GM19372 (cell line): Measurements from ENCODE around the gene ZNF362.
"Not testable (repeated sequence)": the region's sequence is repeated elsewhere in the genome, so short reads cannot be mapped to it uniquely, and the experiment has no call there.

ENCODE experiments used
- ATAC-seq: cut with Tn5 transposase; IDR thresholded peaks from one replicate; pipeline ENCODE4 v1.9.1; 2021; ENCODE audit warnings: mild to moderate bottlenecking, low read depth, moderate library complexity; ENCODE audit not compliant: unreplicated experiment

The ZNF362 gene

DNA sequence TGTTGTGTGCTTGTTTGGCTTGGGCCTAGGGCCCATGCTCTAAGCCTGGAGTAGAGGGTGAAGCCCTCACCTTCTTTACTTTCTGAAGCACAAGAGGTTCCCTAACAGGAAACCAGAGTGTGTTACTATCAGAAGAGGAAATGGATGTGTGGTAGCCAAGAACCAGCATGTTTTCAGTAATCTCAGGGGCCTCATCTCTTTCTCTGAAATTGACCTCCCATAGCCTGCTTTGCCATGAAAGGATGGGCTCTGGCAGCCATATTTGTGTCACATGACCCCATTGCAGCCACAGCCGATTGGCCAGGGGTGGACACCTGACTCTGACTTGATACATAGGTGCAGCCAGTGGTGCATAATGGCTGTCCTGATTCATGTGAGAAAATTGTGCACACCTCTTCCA, 46.0 kb downstream of the ZNF362 start:
- no peak for ATAC-seq

DNA sequence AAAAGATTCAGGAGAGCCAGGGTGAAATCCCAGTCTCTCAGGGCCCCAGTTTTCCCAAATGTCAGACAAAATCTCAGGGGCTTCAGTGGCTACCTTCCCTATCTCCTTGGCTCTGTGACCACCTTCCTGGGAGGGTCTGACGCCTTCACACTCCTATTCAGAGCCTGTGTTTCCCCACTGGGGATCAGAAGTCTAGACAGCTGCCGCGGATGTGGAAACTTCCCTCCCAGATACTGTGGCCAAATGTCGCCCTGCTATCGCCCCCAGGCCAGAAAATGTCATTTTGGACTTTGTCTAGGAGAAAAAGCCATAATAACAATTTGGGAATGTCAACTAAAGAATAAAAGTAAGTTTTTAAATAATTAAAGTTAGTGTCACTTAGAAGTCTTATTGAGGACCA, 48.7 kb downstream of the ZNF362 start:
- ATAC-seq, result no peak

DNA sequence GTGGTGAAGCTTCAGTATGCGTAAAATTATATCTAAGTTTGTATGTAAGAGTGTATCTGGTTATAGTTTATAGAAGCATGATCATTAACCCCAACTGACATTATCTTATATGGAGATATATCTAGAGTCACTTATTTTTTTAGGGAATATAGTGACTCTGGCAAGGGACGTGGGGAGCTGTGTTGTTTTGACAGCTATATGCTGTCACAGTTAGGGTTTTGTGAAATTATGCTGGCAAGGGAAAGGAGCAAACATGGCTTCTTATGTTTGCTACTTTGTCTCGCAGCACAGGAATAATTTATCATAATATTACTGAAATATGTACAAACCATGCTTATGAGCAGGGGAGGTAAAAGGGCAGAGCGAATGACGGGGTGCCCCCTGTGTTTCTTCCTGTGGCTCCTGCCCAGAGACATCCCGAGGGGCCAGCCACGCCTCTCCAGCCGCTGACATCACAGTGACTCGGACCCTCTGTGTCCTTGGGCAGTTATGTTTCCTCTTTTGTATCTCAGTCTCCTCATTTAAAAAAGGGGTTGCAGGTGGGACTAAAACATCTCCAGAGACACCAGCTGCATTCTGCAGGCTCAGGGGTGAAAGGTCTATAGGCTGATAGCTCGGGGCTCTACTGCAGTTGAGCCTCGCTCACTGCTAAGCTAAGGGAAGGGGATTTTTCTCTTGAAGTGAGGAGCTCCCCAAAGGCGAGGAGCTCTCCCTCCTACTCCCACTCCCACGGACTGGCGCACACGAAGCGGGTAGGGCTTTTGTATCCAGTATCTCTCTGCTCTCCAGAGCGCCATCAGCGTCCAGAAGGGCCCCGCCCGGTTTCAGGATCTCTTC, 49.7 kb downstream of the ZNF362 start:
- ATAC-seq, result no peak

DNA sequence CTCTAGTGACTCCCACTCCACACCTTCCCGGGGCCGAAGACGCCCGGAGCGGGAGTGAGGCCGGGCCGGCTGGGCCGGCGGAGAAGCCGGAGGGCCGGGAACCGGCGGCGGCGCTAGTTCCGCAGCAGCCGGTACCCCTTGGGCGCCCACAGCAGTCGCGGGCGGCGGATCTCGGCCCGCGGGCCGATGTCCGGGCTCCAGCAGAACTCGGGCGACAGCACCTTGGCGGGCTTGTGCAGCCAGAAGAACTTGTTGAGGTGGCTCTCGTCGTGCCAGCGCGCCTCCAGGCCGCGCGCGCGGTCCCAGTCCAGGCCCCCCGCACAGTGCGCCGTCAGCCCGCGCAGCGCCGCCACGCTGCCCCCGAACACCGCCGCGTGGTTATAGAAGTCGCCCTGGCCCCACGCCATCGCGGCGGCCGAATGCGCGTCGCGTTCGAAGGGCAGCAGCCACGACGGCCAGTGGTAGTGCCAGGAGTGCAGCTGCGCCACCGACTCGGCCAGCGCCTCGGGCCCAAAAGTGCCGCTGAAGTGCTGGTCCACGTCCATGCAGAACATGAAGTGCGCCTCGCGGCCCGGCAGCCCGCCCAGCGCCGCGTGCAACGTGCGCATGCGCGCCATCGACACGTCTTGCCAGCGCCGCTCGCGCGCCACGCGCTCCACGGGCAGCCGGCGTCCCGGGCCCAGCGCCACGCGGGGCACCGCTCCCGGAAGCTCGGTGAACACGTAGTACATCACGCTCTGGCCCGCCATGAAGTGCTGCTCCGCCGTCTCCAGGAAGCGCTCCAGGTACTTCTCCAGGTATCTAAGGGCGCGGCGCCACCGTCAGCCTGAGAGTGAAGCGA, 50.6 kb downstream of the ZNF362 start:
- ATAC-seq, result no peak

DNA sequence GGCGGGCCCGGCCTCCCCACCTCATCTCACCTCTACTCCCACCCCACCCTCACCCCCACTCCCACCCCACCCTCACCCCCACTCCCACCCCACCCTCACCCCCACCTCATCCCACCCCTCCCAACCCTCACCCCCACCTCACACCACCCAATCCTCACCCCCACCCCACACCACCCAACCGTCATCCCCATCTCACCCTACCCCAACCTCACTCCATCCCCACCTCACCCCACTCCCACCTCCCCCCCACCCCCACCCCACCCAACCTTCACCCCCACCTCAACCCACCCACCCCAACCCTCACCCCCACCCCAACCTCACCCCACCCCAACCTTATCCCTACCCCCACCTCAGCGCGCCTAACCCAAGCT, 51.2 kb downstream of the ZNF362 start:
- ATAC-seq, result no peak

DNA sequence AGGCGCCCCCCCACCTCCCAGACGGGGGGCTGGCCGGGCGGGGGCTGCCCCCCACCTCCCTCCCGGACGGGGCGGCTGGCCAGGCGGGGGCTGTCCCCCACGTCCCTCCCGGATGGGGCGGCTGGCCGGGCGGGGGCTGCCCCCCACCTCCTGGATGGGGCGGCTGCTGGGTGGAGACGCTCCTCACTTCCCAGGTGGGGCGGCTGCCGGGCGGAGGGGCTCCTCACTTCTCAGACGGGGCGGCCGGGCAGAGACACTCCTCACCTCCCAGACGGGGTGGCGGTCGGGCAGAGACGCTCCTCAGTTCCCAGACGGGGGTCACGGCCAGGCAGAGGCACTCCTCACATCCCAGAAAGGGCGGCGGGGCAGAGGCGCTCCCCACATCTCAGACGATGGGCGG, 53.1 kb downstream of the ZNF362 start:
- ATAC-seq, result not testable (repeated sequence)

DNA sequence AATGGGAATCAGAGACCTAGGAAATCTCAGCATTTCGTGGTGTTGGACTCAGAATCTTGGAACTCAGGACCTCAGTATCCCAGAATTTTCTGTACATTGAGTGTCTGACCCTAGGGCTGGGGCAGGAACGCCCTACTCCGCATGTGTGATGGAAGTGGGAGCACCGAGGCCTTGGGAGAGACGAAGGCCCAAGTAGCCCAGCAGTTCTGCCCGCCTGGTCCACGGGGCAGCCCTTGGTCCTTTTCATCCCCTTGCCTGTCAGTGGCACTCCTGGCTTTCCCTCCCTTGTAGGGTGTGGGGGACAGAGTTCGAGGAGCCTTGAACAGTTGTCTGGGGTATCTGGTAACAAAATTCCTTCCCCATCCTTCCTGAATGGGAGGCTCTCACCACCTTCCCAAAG, 54.4 kb downstream of the ZNF362 start:
- no peak for ATAC-seq

DNA sequence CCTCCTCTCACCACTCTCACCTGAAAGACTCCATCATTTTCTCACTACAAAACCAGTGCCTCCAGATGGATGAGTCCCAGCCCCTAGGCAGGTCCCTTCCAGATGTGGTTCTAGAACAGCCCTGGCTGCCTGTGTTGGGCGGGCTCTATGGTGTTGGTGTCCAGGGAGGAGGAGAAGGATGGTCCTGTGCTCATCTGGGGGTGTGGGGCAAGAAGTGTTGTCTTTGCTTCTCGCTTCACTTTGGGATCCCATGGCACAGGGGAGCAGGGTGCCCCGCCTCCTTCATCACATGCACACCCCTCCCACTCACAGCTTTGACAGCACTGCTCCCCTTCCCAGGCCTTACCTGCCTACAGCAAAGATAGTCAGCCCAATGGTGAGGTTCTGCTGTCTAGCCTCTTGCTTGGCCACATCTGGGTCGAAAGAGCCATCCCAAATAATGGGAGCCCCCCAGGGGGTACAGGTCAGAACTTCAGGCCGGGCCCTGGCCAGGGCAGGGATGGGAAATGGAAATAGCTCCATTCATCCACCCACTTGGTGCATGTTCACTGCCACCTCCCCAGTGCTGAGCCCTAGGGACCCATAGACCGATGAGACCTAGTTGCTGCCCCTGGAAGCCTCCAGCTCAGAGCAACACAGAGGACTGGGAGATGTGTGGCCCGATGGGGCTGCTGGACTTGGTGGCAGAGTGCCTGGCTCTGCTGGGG, 55.6 kb downstream of the ZNF362 start:
- ATAC-seq, result no peak

DNA sequence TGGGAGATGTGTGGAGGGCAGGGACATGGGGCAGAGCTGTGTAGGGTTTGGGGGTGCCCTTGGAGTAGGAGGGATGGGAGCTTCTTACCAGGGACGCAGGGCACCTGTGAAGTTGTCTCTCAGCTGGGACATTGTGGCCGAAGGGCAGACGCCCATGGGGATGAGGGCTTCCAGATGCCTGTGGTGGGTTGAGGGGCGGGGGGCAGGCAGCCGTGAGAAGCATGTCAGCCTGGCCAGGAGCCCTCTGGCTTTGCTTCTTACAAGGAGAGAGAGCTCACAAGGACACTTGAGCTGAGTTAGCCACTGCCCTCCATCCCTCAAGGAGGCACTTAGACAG, 56.1 kb downstream of the ZNF362 start:
- no peak for ATAC-seq

DNA sequence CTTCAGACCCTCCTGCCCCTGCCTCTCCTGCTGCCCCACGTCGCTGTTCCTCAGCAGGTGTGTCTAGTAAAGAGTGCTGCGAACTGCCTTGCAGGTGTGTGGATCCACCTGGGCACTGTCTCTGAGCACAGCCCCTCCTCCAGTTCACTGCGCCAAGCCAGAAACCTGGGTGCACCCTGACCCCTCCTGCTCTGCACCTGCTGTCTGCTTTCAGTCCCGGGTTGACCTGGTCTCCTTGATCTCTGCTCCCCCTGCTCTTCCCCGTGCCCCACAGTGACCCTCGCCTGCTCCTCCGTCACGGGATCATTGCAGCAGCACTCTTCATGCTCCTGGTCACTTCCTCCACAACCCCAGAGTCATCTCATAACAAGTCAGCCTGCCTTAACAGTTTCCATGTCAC, 58.1 kb downstream of the ZNF362 start:
- ATAC-seq, result no peak

DNA sequence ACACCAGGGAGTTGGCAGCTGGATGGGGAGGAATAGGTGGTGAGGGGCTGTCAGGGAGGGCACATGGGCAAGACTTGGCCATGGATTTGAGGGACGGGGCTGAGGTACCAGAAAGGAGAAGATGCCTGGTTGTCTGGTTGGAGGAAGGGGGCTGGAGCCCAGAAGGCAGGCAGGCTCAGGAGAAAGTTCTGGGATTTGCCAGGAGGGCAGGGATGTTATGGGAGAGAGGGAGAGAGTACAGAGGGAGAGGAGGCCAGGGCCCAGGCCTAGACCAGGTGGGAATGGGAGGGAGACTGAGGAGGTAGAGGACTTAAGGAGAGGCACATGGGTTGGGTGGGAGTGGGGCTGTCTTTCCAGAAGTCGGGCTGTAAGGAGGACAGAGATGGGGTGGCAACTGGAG, 60.3 kb downstream of the ZNF362 start:
- no peak for ATAC-seq

DNA sequence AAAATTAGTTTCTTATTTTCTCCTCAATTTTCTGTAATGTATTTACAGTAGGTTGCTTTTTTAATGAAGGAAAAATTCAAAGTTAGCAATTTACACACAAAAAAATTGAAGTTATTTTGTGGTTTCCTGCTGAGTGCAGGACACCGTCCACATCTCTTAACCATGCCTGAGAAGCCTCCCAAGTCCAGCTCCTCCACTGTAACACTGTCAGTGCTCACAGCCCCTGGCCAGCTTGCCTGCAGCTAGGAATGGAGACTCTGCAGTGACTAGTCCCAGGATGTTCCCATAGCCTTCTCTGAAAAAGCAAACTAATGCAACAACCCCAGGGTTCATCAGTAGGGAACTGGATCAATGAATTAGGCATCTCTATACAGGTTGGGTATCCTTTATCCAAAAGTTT, 61.1 kb downstream of the ZNF362 start:
- ATAC-seq, result no peak

DNA sequence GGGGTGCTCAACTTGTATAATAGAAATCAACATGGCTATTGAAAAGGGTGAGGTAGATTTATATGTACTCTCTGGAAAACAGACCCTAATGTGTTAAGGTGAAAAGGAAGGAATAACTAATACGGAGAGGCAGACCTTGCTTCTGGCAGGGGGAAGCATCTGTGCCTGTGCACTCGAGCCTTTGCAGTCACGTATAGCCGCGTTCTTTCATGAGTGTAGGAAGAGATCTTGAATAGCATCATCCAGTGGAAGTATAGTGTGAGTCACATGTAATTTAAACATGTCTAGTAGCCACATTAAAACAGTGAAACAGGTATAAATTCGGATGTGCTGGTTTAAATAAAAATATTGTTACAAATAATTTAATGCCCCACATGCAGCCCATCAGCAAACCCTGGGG, 61.7 kb downstream of the ZNF362 start:
- no peak for ATAC-seq

DNA sequence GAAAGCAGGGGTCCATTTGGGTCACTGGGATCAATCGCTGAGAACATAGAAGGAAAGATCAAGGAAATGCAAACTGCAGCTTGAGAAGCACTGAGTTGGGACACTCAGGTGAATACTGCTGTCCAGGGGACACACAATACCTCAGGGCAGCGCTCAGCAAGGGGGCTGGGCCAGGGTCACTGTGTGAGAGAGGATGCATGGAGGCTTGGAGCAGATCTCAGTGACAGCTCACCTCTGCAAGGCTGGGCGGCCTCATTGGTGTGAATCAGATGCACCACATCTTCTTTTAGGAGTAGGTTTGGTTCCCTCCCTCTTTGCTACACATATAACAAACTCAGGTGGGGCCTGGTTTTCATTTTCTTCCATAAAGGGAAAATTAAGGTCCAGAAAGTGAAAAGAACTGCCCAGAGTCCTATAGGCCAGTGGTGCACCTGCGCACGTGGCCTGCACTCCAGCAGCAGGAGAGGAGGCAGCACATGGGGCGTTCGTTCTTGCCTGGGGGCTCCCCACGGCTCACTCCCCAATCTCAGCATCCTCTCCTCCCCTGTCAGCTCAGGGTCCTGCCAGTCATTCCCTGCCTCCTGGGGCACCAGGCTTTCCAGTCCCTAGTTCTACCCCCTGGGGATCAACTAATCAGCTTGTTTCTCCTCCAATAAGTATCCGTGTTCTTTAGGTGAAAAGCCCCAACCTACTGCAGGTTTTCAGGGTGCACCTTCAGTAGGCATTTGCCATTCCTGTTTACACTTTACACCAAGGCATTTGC, 63.1 kb downstream of the ZNF362 start:
- ATAC-seq, result no peak

DNA sequence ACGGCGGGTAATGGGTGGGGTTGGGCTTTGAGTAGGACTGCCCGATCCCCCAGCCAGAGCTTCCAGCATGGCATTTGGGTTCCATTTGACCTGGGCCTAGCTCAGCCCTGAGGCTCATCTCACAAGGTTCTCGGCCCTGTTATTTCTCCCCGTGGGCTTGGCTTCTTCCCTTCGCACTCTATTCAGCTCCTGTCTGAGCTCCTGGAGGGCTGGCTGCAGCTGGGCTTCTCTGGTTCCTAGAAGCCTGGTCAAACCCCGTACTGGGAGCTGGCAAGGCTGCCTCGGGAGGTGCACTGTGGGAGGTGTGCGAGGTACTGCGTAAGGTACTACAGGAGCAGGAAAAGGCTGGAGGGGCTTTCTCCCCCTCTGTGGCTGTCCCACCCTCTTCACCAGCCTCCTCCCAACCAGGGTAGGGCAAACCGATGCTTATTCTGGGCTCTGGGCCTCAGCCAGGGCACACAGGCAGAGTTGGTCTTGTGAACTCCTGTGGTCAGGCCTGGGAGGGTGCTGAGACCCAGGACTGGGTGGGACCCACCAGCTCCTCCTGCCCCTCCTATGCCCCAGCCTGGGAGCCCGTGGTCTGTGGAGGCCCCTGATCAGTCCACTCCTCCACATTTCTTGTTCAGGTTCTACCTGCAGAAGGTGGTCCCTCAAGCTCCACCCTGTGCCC, 63.8 kb downstream of the ZNF362 start:
- ATAC-seq, result no peak

DNA sequence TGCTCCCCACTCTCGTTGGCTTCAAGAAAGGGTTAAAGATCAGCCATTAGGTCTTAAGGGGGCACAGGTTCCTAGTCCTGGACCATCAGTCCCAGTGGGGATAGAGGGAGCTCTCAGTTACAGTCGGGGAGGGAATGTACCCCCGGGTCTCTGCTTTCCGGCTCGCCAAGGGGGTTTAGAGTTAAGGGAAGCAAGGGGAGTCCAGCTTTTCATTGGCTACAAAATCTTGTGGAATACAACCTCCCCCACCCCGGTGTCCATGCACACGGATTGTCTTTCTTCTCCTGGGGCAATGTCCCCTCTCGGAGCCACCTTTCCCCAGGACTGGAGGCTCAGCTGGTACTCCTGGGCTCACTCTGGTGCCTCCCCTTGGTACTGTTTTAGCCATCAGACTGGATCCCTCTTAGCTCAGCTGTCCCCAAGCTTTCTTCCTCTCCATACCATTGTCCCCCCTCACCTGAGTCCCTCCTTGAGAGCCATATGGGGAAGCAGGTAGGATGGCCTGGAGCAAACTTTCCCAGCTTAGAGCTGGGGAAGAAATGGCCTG, 64.4 kb downstream of the ZNF362 start, which contains the start of gene A3GALT2:
Gene A3GALT2 (minus strand): TSS at position 480 of the 547 bp plus-strand sequence. CDS start 0 bp downstream, at position 480.
- no peak for ATAC-seq

DNA sequence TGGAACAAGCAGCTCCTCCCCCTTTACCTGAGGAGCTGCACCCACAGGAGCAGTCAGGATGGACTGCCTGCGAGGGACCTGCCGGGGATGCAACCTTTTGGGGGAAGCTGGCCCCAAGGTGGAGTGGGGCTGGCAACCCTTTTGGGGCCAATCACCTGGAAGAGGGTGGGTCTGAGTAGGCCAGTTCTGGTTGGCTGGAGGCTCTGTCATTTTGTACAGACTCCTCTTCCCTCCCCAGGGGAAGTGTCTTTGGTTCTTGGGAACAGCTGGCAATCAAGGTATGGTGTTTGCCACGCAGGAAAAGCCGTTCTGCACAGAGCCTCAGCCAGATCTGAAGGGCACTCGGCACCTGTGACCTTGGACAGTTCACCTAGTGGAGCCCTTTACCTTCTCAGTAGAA, 64.9 kb downstream of the ZNF362 start:
- no peak for ATAC-seq

DNA sequence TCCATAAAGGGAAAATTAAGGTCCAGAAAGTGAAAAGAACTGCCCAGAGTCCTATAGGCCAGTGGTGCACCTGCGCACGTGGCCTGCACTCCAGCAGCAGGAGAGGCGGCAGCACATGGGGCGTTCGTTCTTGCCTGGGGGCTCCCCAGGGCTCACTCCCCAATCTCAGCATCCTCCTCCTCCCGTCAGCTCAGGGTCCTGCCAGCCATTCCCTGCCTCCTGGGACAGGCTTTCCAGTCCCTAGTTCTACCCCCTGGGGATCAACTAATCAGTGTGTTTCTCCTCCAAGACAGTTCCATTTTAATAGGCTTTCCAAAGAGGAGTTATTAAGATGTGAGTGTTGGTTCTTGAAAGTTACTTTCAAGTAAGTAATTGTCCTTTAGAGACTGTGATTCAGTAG, 65.8 kb downstream of the ZNF362 start:
- ATAC-seq, result no peak

DNA sequence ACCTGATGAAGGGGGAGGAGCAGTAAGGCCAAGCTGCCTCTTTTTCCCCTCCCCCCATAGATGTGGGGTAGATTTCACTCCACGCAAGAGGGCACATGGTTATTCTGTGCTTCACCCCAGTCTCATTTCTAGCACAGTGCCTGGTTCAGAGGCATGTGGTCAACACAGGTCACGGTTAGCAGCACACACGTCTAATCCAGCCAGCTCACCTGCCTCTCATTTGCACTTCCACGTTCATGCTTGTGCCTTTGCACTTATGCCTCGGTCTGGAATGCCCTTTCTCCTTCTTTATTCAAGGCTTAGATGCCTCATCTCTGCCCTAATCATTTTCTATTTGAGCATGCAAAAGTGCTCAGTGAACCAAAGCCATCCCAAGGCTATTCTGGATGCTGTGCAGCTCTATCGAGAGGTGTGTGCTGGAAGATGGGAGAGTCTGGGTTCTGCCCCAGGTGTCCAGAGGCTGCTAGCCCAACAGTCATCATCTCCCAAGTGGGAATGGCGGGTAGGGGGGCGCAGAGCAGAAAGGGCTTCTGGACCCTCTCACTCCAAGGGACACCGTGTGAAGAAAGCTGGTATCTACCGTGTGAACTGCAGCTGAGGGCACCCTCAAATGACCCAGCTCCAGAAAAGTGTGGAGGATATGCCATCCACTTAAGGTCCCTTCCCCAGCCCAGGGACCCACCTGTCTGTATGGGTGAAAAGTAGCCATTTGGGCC, 66.7 kb downstream of the ZNF362 start:
- ATAC-seq, result no peak
